A673 (cell line): ENCODE data around the gene TACR2.

ENCODE experiments used
- EZH2 ChIP-seq: fragments of 200-600 bp; sonication (generic); IDR thresholded peaks from 2 replicates; pipeline ENCODE4 v1.6.1; 2017; ENCODE audit warnings: borderline replicate concordance, low read depth, mild to moderate bottlenecking, mixed read lengths, antibody characterized with exemption, low read length; ENCODE audit not compliant: poor library complexity, severe bottlenecking
- TF ChIP-seq, protein P1 (sequence below): fragments of 300-800, 200-600 bp; sonication (generic); conservative IDR thresholded peaks from 2 replicates; pipeline ENCODE4 v1.5.1; 2017; ENCODE audit warnings: low read depth, mild to moderate bottlenecking, antibody characterized with exemption, low read length, moderate library complexity, mixed read lengths

GRCh38 chr10:69391158-69391557 lies 25.6 kb downstream of the TACR2 start:
- TF ChIP-seq, protein P1, sequence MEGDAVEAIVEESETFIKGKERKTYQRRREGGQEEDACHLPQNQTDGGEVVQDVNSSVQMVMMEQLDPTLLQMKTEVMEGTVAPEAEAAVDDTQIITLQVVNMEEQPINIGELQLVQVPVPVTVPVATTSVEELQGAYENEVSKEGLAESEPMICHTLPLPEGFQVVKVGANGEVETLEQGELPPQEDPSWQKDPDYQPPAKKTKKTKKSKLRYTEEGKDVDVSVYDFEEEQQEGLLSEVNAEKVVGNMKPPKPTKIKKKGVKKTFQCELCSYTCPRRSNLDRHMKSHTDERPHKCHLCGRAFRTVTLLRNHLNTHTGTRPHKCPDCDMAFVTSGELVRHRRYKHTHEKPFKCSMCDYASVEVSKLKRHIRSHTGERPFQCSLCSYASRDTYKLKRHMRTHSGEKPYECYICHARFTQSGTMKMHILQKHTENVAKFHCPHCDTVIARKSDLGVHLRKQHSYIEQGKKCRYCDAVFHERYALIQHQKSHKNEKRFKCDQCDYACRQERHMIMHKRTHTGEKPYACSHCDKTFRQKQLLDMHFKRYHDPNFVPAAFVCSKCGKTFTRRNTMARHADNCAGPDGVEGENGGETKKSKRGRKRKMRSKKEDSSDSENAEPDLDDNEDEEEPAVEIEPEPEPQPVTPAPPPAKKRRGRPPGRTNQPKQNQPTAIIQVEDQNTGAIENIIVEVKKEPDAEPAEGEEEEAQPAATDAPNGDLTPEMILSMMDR: no peak
- no peak for TF ChIP-seq EZH2
